Measurements from ENCODE around the gene NPLOC4.

GRCh38 chr17:81635431-81635830 is 1.5 kb downstream of the NPLOC4 start:
- TF ChIP-seq CTCF (IDR thresholded peaks at IDR 0.05), result no peak
- no peak for TF ChIP-seq POLR2A (IDR thresholded peaks at IDR 0.05)

Measured in uterus (tissue), 2 donors.